ENCODE data around the gene CCDC120.
A peak's percentile ranks its signal among the peaks of the same experiment; 100 is the strongest.

CCDC120 gene

DNA sequence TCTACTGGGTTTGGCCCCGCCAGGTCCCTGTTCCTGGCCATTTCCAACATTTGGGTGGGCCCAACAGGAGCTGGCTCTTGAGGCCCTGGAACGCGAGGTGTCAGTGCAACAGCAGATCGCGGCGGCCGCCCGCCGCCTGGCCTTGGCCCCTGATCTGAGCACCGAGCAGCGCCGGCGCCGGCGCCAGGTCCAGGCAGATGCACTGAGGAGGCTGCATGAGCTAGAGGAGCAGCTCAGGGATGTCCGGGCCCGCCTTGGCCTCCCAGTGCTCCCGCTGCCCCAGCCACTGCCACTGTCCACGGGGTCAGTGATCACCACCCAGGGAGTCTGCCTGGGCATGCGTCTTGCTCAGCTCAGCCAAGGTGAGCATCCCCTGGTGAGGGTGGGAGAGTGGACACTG, 5.5 kb downstream of the CCDC120 start:
- no peak for DNase-seq

DNA sequence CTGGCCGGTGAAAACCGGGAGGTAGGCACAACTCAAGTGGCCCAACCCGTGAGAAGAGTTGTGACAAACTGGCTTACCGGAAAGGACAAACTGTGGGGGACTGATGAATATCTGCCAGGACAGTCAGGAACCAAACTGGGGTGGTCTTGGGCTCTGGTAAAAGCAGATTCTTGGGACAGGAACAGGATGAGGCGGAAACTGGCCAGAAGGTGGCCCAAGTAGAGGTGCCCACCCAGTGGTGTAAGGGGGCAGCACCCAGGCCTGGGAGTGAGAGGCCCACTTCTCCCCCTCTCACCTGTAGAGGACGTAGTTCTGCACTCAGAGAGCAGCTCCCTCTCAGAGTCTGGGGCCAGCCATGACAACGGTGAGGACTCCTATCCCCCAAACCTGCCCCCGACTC, 5.9 kb downstream of the CCDC120 start:
- DNase-seq: no peak

DNA sequence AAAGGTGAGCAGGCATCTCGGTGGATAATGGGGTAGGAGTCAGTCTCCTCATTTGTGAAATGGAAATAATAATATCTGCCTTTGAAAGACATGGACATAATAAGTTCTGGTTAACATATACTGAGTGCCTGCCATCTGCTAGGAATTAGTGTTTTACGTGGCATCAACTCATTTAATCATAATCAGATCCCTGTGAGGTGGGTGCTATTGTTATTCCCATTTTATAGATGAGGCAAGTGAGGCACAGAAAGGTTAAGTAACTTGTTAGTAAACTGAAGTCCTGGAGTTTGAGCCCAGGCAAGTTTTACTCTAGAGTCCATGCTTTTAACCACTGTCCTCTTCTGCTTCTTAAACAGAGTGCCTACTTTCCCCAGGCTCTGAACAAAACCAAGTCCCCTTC, 7.5 kb downstream of the CCDC120 start:
- no peak for DNase-seq

DNA sequence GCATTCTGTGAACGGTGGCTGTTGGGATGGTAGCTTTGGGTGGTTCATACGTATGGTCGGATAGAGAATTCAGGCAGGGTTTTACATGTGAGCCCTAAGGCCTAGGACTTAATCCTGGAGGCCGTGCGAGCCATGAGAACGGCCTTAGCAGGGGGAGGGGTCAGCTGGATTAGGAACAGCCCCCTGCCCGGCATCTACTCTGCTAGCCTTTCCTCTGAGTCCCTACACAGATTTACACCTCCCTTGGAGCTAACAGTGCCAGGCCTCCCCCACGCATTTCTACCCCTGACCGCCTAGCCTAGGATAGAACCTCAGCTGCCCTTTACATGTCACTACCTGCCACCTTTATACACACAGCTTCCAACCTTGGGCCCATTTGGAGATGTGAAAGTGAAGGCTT, 7.9 kb downstream of the CCDC120 start:
- no peak for DNase-seq

DNA sequence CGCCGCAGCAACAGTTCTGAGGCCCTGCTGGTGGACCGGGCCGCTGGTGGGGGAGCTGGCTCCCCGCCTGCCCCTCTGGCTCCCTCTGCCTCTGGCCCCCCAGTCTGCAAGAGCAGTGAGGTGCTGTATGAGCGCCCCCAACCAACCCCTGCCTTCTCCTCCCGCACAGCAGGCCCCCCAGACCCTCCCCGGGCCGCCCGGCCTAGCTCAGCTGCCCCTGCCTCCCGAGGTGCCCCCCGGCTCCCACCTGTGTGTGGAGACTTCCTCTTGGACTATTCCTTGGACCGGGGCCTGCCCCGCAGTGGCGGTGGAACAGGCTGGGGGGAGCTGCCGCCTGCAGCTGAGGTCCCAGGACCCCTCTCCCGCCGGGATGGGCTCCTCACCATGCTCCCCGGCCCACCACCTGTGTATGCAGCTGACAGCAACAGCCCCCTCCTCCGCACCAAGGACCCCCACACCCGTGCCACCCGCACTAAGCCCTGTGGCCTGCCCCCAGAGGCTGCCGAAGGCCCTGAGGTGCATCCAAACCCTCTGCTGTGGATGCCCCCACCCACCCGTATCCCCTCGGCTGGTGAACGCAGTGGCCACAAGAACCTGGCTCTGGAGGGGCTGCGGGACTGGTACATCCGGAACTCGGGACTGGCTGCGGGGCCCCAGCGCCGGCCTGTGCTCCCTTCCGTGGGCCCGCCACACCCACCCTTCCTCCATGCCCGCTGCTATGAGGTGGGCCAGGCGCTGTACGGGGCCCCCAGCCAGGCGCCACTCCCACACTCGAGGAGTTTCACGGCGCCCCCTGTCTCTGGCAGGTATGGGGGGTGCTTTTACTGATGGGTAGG, 8.7 kb downstream of the CCDC120 start:
- DNase-seq: no peak

DNA sequence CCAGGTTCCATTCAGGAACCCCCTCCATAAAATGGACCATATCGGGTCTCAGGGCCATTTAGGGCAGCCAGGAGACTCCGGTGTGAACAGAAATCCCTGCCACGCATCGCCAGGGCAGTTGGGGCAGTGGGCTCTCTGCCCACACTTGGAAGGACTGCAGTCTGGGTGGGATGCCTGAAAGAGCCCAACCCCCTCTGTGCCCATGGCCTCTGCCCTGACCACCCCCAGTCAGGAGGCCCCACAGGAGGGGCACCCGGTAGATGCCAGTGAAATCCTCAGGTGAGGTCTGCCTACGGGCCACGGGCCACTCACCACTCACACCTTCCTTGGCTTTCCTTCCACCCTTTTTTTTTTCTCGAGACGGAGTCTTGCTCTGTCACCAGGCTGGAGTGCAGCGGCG, 10.2 kb downstream of the CCDC120 start:
- no peak for DNase-seq

DNA sequence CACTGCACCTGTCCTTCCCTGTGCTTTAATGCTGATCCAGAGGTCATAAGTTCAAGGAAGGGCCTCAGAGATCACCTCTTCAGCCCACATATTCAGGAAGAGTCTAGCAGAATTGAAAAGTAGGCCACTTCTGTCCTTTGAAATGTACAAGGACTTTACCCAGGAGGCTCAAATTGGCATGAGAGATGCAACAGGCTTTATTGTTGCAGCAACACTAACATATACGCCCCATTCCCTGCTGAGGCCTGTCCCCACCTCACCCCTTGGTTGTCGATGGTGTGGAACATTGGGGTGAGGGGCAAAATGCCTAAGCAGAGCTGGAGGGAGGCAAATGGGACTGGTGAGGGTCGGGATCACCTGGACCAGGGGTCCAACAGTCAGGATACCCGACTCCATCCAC, 12.2 kb downstream of the CCDC120 start:
- no peak for DNase-seq

DNA sequence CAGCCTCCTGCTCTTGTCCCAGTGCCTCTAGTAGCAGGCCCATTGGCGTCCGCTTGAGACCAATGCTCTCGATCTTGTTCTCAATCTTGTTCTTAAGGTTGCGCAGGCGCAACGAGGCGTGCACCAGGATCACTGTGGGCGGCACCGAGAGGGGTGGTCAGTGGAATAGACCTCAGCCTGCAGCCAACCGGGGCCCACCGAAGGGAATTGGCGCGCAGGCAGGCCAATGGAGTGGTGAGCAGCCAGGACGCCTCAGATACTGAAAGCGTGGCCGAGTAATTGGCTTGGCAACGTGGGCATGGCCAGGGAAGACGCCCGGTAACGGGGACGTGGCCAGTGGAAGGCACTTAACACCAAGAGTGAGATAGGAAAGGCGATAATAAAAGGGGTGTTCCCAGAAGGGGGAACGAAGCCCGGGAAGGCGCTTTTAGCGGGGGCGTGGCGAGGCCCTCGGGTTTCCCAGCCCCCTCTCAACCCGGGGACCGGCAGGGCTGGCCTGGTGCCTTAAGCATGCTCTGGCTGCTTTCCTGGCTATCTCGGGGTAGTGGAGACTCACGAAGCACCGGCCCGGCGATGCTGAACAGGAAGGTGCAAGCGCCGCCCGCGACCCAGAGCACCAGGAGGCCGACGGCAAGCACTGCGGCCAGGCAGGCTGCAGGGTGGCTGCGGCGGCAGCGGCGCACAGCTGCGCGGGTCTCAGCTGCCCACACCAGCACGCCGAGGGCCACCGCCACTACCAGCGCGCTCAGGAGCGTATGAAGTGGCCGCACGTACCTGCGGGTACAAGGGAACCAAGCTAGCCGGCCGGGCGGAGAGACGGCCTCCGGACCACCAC, 13.3 kb downstream of the CCDC120 start:
- no peak for DNase-seq

DNA sequence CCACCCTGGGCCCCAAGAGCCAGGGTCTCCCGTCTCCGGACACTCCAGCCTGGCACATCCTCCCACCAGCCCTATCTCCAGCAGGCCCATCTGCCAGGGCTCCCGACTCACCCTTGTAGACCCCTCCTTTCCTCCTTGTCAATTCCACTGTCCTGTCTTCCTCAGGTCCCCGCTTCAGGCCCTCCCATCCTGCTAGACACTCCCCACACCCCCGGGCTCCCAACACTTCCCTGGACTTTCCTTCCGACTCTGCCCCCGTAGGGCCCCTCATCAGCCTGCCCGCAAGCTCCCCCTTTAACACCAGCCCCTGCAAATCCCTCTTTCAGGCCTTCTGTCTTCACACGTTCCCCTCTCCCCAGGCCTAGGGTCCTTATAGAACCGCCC, 13.9 kb downstream of the CCDC120 start:
- no peak for DNase-seq

DNA sequence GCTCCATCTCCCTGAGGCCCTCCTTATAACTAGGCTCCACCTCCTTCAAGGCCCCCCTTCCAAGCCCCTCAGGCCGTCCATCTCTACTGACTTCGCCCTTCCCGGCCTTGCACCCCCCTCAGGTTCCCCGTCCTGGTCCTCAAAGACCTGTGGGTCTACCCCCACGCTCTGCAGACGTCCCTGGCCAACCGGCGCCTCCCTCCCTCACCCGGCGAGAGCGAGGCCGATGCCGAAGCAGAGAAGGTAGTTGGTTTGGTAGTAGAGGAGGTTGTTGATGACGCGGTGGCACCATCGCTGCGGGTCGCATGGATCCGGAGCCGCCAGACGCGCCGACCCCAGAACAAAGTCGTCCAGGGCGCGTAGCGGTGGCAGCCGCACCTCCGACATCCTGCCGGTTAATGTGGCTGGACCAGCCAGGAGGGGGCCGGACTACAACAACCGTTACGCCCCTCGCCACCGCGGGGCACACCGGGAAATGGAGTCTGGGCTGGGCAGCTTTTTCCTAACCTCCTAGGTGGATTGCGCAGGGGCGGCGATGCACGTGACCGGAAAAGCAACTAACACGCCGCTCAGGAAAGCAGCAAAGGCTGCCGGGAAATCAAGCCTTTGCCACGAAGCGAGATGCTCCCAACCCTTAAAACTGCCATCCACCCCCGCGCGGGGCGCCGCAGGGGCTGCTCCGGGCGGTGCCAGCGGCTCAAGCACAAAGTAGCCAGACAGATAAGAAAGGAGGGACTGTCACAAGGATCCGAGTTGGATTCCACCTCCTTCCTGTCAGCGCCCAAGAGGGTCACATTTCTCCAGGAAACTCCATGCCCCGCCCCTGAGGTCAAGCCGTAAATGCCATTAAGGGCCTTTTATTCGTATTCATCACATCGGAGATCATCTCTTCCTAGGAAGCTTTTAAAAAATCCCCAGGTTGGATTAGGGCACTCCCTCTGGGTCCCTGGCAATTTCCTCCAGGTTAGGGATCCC, 15.1 kb downstream of the CCDC120 start, which contains the start of gene PRAF2:
Gene PRAF2 (minus strand): TSS at position 402 of the 975 bp plus-strand sequence. CDS start 15 bp downstream, at position 387.
- peak; percentile 52 to 62 for DNase-seq

DNA sequence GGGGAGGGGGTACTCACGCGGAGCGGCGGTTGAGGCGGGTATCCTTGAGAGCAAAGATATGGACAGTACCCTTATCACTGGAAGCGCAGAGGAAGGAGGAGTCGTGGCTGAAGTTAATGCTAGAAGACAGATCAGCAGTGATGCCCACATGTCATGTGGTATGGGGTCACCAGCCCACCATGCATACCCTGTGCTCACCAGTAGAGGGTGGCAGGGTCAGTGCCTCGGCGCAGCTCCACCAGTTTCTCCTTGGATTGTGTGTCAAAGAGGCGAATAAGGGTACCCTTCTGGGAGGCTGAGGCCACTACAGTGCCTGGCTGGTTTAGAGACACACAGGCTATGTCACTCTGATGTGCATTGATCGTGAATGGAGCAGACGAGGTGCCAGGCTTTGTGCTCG, 16.5 kb downstream of the CCDC120 start:
- no peak for DNase-seq

DNA sequence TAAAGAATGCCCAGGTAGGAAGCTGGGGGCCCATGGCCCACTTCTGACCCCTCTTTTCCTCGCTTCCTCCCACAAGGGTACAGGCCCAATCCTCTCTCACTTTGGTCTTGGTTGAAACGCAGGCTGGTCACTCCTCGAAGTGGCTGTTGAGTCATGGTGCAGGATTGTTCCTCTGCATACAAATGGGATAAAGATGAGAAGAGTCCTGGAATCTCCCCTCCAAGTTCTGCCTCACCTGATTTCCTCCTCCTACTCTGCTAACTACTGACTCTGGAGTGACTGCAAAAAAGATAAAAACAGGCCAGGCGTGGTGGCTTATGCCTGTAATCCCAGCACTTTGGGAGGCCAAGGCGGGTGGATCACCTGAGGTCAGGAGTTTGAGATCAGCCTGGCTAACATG, 19.1 kb downstream of the CCDC120 start:
- no peak for DNase-seq

DNA sequence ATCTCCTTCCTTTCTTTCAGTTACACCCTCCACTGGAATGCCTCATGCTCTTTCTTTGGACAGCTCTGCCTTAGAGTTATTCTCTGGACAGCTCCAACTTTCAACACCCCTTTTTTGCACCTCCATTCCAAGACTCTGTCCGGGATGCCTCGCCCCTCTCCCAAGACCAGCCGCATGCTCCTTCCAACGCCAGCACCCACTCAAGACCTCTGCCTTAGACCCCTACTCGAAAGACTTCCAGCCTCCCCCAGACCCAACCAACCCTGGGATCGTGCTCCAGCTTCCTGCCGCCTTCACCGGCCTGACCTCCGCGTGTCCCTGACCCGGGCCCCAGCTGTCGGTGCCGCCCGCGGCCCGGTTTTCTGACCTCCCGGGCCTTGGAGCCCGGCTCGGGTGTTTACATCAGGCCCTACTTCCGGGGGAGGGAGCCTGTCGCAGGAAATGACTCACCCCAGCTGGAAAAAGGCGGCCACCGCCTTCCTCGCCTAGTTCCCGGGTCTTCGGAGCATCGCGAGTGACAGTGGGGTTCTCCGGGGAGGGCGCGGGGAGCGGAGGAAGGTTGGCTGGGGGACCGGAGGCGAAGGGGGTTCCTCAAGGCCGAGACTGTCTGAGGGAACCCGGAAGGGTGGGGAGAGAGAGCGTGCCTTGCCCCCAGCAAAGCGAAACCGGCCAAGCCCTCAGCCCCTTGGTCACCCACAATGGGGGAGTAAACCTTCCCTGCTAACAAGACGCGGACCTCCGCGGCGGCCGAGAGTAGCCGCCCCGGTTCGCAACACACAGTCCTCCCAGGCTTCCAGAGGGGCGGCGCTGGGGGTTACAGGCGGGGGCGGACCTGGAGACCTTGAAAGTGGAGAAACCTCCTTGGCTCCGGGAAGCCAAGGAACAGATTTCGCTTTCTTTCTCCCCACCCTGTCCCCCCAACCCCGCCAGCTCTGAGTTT, 21.0 kb downstream of the CCDC120 start, which contains the start of gene WDR45:
Gene WDR45 (minus strand): TSS at position 399 of the 940 bp plus-strand sequence. CDS start 1,792 bp downstream, outside the sequence.
- DNase-seq: peak; percentile 3 to 47

DNA sequence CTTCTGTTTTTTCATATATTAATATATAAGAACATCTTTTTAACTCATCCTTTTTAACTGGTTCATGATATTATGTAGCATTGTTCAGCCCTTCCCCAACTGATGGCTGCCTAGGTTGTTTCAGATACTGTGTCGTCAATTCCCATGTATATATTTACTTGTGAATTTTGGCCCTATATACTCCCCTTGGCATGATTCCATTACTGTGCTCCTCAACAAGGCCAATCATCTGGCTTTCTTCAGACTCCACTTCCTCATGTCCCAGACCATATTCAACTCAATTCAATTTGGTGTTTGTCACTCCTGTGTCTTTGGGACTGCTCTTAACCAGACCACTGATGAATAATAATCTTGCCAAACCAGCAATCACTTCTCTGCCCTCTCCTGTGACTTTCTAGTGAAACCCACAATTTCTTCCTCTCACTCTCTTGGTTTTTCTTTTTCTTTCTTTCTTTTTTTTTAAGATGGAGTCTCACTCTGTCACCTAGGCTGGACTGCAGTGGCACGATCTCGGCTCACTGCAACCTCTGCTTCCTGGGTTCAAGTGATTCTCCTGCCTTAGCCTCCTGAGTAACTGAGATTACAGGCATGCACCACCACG, 23.6 kb downstream of the CCDC120 start:
- DNase-seq: no peak

DNA sequence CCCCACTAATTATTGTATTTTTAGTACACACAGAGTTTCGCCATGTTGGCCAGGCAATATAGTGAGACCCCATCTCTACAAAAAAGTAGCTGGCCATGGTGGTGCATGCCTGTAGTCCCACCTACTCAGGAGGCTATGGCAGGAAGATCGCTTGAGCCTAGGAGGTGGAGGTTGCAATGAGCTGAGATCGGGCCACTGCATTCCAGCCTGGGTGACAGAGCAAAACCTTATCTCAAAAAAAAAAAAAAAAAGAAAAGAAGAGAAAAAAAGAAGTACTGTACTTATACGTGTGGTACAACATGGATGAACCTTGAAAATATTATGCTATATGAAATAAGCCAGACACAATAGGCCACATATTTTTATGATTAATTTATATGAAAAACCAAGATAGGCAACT, 30.8 kb downstream of the CCDC120 start:
- DNase-seq: no peak

DNA sequence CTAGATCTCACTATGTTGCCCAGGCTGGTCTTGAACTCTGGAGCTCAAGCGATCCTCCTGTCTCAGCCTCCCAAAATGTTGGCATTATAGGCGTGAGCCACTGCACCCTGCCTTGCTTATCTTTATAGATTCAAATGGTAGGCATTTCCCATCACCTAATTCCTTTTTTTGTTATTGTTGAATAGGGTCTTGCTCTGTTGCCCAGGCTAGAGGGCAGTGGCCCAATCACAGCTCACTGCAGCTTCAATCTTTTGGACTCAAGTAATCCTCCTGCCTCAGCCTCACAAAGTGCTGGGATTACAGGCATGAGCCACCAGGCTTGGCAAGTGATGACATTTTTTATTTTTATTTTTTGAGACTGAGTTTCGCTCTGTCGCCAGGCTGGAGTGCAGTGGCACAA, 37.6 kb downstream of the CCDC120 start:
- DNase-seq: no peak

DNA sequence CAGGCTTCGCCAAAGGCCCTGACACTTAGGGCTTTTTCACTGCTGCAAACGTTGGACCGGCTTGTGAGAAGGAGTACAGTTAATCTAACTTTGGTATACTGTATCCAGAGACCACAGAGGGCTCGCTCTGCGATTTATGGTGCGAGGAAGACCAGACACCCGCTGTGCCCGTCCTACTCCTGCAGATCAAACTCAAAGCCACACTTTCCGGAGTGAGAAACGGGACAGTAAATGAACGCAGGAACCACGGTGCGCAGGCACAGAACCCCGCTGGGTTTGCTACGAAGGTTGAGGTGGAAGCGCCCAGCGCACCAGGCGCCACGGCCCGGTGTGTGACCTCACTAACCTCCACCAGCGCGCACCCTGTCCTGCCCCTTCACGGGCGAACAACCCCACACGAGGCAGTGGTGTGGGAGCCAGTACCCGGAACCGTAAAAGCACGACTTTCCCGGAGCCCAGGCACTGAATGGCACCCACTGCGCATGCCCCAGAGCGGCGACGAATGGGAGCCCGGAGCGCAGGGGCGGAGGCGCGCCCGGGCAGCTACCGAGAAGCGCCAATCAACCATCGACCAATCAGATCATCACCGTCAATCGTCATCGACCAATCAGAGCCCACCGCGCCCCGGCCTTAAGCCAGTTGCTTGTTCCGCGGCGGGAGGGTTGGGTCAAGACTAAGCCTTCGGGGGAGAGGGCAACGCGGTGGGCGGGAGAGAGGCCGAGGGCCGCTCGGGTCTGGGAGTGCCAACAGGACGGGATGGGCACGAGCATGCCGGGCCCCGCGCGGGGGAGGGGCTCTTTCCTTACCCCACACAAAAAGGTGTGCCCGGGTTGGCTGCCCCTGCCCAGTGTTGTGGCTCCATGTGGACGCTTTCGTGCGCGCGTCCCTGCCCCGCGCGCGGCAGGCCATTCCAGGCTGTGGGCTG, 42.2 kb downstream of the CCDC120 start:
- peak; percentile 20 to 80 for DNase-seq

DNA sequence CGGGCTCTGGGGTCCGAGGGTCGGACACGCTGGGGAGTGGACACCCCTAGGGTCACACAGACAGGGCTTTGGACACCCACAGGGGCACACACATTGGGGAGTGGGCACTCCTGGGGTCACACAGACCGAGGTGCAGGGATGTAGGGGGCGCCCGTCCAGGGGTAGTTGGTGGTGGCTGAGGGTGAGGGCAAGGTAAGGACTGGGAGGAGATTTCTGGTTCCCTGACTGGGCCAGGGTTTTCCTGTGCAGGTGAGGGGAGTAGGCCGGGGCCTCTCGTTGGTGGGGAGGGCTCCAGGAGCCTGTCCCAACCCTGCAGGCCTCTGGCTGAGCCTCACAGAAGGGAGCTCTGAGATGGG, 42.8 kb downstream of the CCDC120 start:
- no peak for DNase-seq

DNA sequence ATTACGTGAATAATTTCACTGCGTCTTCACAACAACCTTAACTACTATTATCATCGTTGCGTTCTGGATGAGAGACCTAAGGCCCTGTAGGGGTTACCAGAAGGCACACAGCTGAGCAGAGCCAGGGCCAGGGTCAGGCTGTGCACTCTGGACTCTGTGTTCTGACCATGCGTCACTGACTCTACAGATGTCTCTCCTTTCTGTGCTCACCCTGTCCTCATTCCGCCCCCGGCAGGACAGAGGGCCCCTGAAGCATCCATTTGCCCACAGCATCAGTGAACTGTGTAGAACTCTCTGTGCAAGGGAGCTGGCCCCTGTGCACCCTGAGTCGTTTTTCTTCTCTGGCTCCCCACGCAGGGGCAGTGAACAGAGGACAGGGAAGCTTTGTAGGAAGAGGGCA, 43.4 kb downstream of the CCDC120 start:
- DNase-seq: no peak

DNA sequence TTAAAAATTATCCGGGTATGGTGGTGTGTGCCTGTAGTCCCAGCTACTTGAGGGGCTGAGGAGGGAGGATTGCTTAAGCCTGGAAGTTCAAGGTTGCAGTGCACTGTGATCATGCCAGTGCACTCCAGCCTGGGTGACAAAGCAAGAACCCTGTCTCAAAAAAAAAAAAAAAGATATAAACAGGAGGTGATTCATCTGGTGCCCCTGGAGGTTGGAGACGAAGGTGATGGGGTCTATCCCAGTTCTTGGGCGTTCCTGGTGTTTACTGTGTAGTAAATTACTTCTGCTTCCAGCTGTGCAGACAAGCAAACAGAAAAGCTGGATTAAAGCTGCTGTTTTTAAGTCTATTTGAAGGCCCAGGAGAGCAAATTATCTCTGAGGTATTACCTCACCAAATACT, 44.8 kb downstream of the CCDC120 start:
- no peak for DNase-seq

Measured in SW 1271 (cell line).